MCF 10A (cell line): Measurements from ENCODE around the gene SPAG7. TPM values are rescaled to one million over a fixed set of nuclear protein-coding genes. Genes with fewer than 3 reads are reported as not detected.
A peak's percentile ranks its signal among the peaks of the same experiment; 100 is the strongest.

Source experiments
- BruUV-seq: library from RNA; stranded (reverse); fragments of 400-500 nt; replicated peaks from 2 replicates; lab custom pipeline; 2021; lab: Mats Ljungman, UMichigan
- CTCF ChIA-PET: fragments of 300-600 bp; sonication (Branson Sonifier 250); formaldehyde crosslinking; extraction: SDS; loops from one replicate; lab custom pipeline; 2021; ENCODE audit warnings: antibody characterized with exemption, inconsistent platforms; lab: Yijun Ruan, JAX
- POLR2A ChIA-PET: fragments of 300-600, 350-650 bp; sonication (Branson Sonifier 250); formaldehyde crosslinking; extraction: SDS; loops from one replicate; lab custom pipeline; 2020; ENCODE audit warnings: antibody characterized with exemption, inconsistent platforms; lab: Yijun Ruan, JAX
- DNase-seq: peaks from one replicate; pipeline ENCODE4 v3.0.0-alpha.2; 2018; ENCODE audit not compliant: unreplicated experiment
- H3K27ac Mint-ChIP-seq: one replicate; pipeline ENCODE4 v1.8.0; 2022; ENCODE audit warnings: mild to moderate bottlenecking, low read depth, mixed read lengths; ENCODE audit not compliant: unreplicated experiment
- H3K27me3 Mint-ChIP-seq: one replicate; pipeline ENCODE4 v1.8.0; 2022; ENCODE audit warnings: mixed read lengths; ENCODE audit not compliant: insufficient read depth, unreplicated experiment
- H3K36me3 Mint-ChIP-seq: one replicate; pipeline ENCODE4 v1.8.0; 2022; ENCODE audit warnings: mild to moderate bottlenecking, moderate library complexity, mixed read lengths; ENCODE audit not compliant: insufficient read depth, unreplicated experiment
- H3K4me1 Mint-ChIP-seq: one replicate; pipeline ENCODE4 v1.8.0; 2022; ENCODE audit warnings: mixed read lengths; ENCODE audit not compliant: insufficient read depth, unreplicated experiment
- H3K4me3 Mint-ChIP-seq: one replicate; pipeline ENCODE4 v1.8.0; 2022; ENCODE audit warnings: mild to moderate bottlenecking, moderate library complexity, mixed read lengths; ENCODE audit not compliant: unreplicated experiment
- H3K9me3 Mint-ChIP-seq: one replicate; pipeline ENCODE4 v1.8.0; 2022; ENCODE audit warnings: mixed read lengths; ENCODE audit not compliant: unreplicated experiment
- CTCF ChIP-seq: fragments of 200-600 bp; IDR thresholded peaks from one replicate; pipeline ENCODE4 v1.8.0; 2022; ENCODE audit warnings: antibody characterized with exemption, mild to moderate bottlenecking; ENCODE audit not compliant: unreplicated experiment
- intact Hi-C: fragments of 100-400 bp; cut with micrococcal nuclease; formaldehyde crosslinking; loops from 2 replicates; pipeline ENCODE4 v1.14.1; 2022
- total RNA-seq: library from RNA; stranded (reverse); gene quantifications from 2 replicates; pipeline ENCODE4 v1.2.3, GENCODE V29; 2022

The SPAG7 gene
- total RNA-seq, 1 experiment from 2014 or later = 112 TPM

DNA sequence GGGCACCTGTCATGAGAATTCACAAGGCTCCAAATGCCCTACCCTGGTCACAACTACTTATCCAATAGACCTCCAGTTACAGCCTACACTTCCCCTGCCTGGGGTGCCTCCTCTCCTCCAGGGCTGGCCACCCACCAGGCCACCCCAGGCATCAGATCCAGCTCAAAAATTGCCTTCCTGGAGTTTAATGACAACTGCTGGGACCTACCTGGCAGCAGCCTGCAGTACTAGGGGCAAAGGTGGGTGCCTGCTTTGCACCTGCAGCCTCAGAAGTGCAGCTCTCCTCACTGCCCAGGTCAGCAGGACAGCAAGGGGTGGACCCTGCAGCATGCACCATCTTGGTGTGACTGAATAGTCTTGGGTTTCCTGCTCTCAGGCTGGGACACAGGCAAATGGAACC is 32.0 kb downstream of the SPAG7 start:
- Mint-ChIP-seq H3K4me1 (peaks cover 16% of the 10 kb centered on the region), H3K27ac (no peak overlapping the region), H3K4me3 (no peak overlapping the region), H3K36me3 (peaks cover 44% of the 10 kb centered on the region), H3K27me3 (no peaks in the 10 kb centered on the region), H3K9me3 (no peaks in the 10 kb centered on the region)
- ChIA-PET POLR2A (interaction anchor here (0.5 to 2.6 kb wide), 5 partner anchors 16 to 148 kb away, joined by 3 to 10 read pairs (median 5); partner anchors contain the start of gene SPAG7), CTCF (interaction anchor here (0.6 to 2.3 kb wide), 2 partner anchors 27 to 133 kb away, joined by 3 to 5 read pairs; no protein-coding TSS in a partner anchor)
- no TSS peak for BruUV-seq
- TF ChIP-seq CTCF = no peak
- no peak for DNase-seq
- intact Hi-C loops = no loop called here

DNA sequence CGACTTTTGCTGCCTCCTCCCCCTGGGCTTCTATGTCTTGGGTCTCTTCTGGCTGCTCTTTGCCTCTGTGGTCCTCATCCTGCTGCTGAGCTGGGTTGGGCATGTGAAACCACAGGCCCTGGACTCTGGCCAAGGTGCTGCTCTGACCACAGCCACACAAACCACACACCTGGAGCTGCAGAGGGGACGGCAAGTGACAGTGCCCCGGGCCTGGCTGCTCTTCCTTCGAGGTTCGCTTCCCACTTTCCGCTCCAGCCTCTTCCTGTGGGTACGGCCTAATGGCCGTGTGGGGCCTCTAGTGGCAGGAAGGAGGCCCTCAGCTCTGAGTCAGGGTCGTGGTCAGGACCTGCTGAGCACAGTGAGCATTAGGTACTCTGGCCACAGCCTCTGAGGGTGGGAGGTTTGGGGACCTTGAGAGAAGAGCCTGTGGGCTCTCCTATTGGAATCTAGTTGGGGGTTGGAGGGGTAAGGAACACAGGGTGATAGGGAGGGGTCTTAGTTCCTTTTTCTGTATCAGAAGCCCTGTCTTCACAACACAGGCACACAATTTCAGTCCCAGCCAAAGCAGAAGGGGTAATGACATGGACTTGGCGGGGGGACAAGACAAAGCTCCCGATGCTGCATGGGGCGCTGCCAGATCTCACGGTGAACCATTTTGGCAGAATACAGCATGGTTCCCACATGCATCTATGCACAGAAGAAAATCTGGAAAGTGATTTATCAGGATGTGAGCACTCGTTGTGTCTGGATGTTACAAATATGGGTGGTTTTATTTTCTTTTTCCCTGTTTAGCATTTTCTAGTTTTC is 33.2 kb downstream of the SPAG7 start:
- Mint-ChIP-seq H3K27ac (no peak overlapping the region), H3K4me3 (peak overlapping the region; percentile 19), H3K27me3 (no peaks in the 10 kb centered on the region), H3K36me3 (peaks cover 38% of the 10 kb centered on the region), H3K4me1 (peaks cover 16% of the 10 kb centered on the region), H3K9me3 (no peaks in the 10 kb centered on the region)
- POLR2A ChIA-PET = interaction anchor here (0.6 to 2.6 kb wide), 10 partner anchors 11 to 188 kb away, joined by 3 to 11 read pairs (median 4); no protein-coding TSS in a partner anchor
- BruUV-seq = no TSS peak
- TF ChIP-seq CTCF = peak; percentile 31
- DNase-seq = peak; percentile 42
- CTCF ChIA-PET = interaction anchor here (0.6 to 1.6 kb wide), 8 partner anchors 9 to 488 kb away, joined by 3 to 8 read pairs (median 3); no protein-coding TSS in a partner anchor
- intact Hi-C loops = loop anchor here (1.0 kb wide), 1 partner anchor 25 kb away; no protein-coding TSS in a partner anchor

DNA sequence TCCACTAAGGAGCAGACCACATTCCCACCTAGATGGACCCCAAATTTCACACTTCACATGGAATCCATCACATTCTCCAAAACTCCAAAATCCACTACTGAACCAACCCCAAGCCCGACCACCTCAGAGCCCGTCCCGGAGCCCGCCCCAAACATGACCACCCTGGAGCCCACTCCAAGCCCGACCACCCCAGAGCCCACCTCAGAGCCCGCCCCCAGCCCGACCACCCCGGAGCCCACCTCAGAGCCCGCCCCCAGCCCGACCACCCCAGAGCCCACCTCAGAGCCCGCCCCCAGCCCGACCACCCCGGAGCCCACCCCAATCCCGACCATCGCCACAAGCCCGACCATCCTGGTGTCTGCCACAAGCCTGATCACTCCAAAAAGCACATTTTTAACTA is 34.0 kb downstream of the SPAG7 start:
- no peak for TF ChIP-seq CTCF
- intact Hi-C loops = loop anchor here (1.0 kb wide), 1 partner anchor 24 kb away; no protein-coding TSS in a partner anchor
- Mint-ChIP-seq H3K27ac (no peak overlapping the region), H3K27me3 (no peaks in the 10 kb centered on the region), H3K4me1 (peaks cover 16% of the 10 kb centered on the region), H3K4me3 (peak overlapping the region; percentile 19), H3K9me3 (no peaks in the 10 kb centered on the region), H3K36me3 (peaks cover 41% of the 10 kb centered on the region)
- no TSS peak for BruUV-seq
- ChIA-PET CTCF (interaction anchor here (0.6 to 1.6 kb wide), 3 partner anchors 8 to 88 kb away, joined by 3 to 8 read pairs (median 4); no protein-coding TSS in a partner anchor), POLR2A (interaction anchor here (0.8 to 2.6 kb wide), 7 partner anchors 10 to 146 kb away, joined by 3 to 11 read pairs (median 5); no protein-coding TSS in a partner anchor)
- DNase-seq = no peak

DNA sequence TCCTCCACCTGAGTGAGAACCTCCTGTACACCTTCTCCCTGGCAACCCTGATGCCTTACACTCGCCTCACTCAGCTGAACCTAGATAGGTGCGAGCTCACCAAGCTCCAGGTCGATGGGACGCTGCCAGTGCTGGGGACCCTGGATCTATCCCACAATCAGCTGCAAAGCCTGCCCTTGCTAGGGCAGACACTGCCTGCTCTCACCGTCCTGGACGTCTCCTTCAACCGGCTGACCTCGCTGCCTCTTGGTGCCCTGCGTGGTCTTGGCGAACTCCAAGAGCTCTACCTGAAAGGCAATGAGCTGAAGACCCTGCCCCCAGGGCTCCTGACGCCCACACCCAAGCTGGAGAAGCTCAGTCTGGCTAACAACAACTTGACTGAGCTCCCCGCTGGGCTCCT is 34.9 kb downstream of the SPAG7 start:
- CTCF ChIA-PET = interaction anchor here (0.7 kb wide), 1 partner anchor 425 kb away, joined by 3 read pairs; no protein-coding TSS in a partner anchor

More for the DNA sequence above, 34.9 kb downstream of the SPAG7 start:
- intact Hi-C loops = no loop called here
- Mint-ChIP-seq H3K36me3 (peaks cover 36% of the 10 kb centered on the region), H3K27me3 (no peaks in the 10 kb centered on the region), H3K4me3 (no peak overlapping the region), H3K27ac (no peak overlapping the region), H3K4me1 (peaks cover 11% of the 10 kb centered on the region), H3K9me3 (no peaks in the 10 kb centered on the region)
- BruUV-seq = no TSS peak
- no peak for DNase-seq
- TF ChIP-seq CTCF = no peak
- POLR2A ChIA-PET = interaction anchor here (1.2 kb wide), 1 partner anchor 24 kb away, joined by 3 read pairs; no protein-coding TSS in a partner anchor
